ENCODE measurements around the gene GABARAPL1.

- no peak for TF ChIP-seq POLR2A (IDR thresholded peaks at IDR 0.05; ENCODE audit: low read depth, low read length)
- no peak for TF ChIP-seq POLR2AphosphoS5 (IDR thresholded peaks at IDR 0.05; ENCODE audit: low read depth, low read length)
Measured at GRCh38 chr12:10197879-10198278, 14.8 kb upstream of the GABARAPL1 start.
